GM21576 (cell line): ENCODE data around the gene CLIC1.

Source experiments
- ATAC-seq: cut with Tn5 transposase; IDR thresholded peaks from one replicate; pipeline ENCODE4 v1.9.1; 2021; ENCODE audit warnings: mild to moderate bottlenecking, moderate library complexity; ENCODE audit not compliant: unreplicated experiment

CLIC1 gene

GRCh38 chr6:31705931-31706330 lies 30.4 kb downstream of the CLIC1 start:
- ATAC-seq = no peak

- ATAC-seq = peak; percentile 82
These were observed 33.3 kb downstream of the CLIC1 start, which contains the start of gene ABHD16A for GRCh38 chr6:31702819-31703716. TSS of gene ABHD16A (minus strand) at chr6:31703324. CDS start at chr6:31703281, 43 bp downstream.

- ATAC-seq = no peak
These were observed 33.9 kb downstream of the CLIC1 start for GRCh38 chr6:31702405-31702818.

GRCh38 chr6:31701666-31702404 lies 34.5 kb downstream of the CLIC1 start:
- ATAC-seq = no peak

- ATAC-seq = no peak
These were observed 35.5 kb downstream of the CLIC1 start for GRCh38 chr6:31700740-31701401.

GRCh38 chr6:31697555-31697954 lies 38.8 kb downstream of the CLIC1 start:
- ATAC-seq = no peak

- no peak for ATAC-seq
These were observed 42.8 kb downstream of the CLIC1 start for GRCh38 chr6:31693535-31693934.

- ATAC-seq = no peak
These were observed 43.4 kb downstream of the CLIC1 start for GRCh38 chr6:31692886-31693285.

GRCh38 chr6:31692353-31692752 lies 44.0 kb downstream of the CLIC1 start:
- ATAC-seq = no peak

GRCh38 chr6:31691564-31692108 lies 44.7 kb downstream of the CLIC1 start:
- ATAC-seq = no peak

GRCh38 chr6:31691078-31691463 lies 45.3 kb downstream of the CLIC1 start:
- no peak for ATAC-seq

- no peak for ATAC-seq
These were observed 45.9 kb downstream of the CLIC1 start for GRCh38 chr6:31690231-31691077.

GRCh38 chr6:31689249-31690110 lies 46.9 kb downstream of the CLIC1 start:
- no peak for ATAC-seq

- ATAC-seq = no peak
These were observed 48.3 kb downstream of the CLIC1 start for GRCh38 chr6:31687860-31688693.

GRCh38 chr6:31687321-31687720 lies 49.0 kb downstream of the CLIC1 start:
- no peak for ATAC-seq

- no peak for ATAC-seq
These were observed 49.8 kb downstream of the CLIC1 start for GRCh38 chr6:31686483-31686882.

- no peak for ATAC-seq
These were observed 52.7 kb downstream of the CLIC1 start for GRCh38 chr6:31683591-31683990.

- ATAC-seq = no peak
These were observed 55.1 kb downstream of the CLIC1 start for GRCh38 chr6:31681135-31681671.
